GM12872 (cell line): ENCODE measurements around the gene SC5D.

Experiments
- TF ChIP-seq, protein P1 (sequence below): IDR thresholded peaks from 3 replicates; pipeline ENCODE4 v1.5.1; 2011; ENCODE audit warnings: low read depth, mild to moderate bottlenecking, low read length, moderate library complexity; ENCODE audit not compliant: insufficient read depth

The SC5D gene

DNA sequence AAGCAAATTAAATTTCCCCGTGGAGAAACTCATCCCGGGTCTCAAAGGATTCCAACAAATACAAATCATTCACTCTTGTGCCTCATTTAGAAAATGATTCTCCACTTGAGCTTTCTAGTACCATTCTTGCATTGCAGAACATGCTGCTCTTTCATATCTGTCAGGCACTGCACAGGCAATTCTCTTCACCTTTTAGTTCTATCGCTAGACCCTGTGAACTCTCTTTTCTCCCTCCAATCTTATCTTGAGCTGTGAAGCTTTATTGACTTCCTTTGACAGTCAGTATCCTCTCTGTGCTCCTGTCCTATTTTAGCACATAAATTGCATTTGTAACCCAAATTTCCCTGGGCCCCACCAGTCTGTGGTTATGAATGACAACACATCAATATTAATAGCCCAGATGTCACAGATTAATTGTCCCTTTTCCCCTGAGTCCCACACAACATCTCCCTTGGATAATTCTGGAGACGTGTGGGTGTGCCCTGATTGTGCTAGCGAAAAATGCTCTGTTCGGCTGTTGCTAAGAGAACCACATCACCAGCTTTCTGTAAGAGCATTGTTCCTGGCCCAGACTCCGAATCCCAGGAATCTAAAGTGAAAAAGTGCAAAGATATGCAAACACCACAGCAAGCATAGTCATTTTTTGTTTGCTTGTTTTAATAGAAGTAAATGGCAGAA is 22.4 kb upstream of the SC5D start:
- TF ChIP-seq, protein P1, sequence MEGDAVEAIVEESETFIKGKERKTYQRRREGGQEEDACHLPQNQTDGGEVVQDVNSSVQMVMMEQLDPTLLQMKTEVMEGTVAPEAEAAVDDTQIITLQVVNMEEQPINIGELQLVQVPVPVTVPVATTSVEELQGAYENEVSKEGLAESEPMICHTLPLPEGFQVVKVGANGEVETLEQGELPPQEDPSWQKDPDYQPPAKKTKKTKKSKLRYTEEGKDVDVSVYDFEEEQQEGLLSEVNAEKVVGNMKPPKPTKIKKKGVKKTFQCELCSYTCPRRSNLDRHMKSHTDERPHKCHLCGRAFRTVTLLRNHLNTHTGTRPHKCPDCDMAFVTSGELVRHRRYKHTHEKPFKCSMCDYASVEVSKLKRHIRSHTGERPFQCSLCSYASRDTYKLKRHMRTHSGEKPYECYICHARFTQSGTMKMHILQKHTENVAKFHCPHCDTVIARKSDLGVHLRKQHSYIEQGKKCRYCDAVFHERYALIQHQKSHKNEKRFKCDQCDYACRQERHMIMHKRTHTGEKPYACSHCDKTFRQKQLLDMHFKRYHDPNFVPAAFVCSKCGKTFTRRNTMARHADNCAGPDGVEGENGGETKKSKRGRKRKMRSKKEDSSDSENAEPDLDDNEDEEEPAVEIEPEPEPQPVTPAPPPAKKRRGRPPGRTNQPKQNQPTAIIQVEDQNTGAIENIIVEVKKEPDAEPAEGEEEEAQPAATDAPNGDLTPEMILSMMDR, result no peak

DNA sequence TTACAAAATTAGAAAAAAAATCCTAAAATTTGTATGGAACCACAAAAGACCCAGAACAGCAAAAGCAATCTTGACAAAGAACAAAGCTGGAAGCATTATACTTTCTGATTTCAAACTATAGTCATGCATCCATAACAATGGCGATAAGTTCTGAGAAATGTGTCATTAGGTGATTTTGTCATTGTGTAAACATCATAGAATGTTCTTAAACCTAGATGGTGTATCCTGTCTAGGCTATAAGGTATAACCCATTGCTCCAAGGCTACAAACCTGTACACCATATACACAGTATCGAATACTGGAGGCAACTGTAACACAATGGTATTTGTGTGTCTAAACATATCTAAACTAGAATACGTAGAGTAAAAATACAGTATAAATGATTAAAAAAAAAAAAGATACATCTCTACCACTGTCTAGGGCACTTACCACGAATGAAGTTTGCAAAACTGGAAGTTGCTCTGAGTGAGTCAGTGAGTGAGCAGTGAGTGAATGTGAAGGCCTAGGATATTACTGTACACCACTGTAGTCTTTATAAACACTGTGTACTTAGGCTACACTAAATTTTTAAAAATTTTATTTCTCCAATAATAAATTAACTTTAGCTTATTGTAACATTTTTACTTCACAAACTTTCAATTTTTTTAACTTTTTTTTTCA is 18.1 kb upstream of the SC5D start:
- TF ChIP-seq, protein P1, result no peak

DNA sequence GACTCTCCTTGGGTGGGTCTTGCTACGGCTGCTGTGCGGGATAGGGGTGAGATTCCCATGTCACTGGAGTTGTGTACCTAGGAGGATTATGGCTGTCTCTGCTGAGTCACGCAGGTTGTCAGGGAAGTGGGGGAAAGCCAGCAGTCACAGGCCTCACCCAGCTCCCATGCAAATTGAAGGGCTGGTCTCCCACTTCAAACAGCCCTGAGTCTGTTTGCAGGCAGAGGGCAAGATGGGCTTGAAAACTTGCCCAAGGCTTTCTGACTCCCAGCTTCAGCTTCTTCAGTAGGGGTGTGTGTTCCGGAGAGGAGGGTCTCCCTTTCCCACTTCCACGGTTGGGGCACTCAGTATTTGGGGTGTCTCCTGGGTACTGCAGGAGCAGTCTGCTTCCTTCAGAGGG is 10.9 kb upstream of the SC5D start:
- TF ChIP-seq, protein P1, result no peak

DNA sequence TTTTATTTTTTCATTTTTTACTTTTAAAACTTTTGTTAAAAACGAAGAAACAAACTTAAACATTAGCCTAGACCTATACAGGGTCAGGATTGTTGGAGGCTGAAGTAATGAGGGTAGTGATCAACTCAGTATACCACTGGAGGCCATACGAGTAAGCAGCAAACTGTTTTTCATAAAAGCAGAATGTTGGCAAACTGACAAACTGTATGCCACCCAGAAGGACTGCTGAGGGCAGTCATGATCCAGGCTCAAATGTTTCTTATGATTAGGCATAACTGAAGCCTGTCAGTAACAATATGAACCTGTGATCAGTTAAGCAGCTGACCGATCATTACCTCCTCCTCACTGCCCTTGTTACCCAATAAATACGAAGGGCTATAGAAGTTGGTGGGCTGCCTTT is 10.2 kb upstream of the SC5D start:
- TF ChIP-seq, protein P1, result no peak

DNA sequence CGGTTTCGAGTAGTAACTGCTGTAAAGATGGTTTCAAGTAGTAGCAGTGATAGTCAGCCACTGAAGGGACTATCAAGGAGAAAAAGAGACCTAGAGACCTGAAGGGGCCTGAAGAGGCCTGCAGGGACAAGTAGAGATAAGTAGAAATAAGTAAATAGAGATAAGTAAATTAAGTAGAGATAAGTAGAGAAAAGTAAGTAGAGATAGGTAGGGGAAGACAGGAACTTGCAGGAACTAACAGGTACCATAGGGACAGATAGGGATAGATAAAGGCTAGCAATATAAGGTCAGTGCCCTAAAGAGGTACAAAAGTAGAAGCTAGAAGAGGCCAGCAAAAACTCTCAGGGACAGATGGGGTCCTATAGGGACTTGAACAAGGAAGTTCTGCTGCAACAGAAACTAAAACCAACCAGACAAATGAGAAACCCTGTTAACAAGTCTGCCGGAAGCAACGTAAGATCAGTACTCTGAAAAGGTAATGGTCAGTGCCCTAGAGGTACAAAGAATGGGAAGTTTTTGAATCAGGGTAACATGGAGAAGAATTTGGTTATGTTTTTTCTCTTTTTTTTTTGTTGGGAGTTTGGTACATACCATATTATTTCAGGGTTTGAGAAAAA is 9.6 kb upstream of the SC5D start:
- TF ChIP-seq, protein P1, result no peak

DNA sequence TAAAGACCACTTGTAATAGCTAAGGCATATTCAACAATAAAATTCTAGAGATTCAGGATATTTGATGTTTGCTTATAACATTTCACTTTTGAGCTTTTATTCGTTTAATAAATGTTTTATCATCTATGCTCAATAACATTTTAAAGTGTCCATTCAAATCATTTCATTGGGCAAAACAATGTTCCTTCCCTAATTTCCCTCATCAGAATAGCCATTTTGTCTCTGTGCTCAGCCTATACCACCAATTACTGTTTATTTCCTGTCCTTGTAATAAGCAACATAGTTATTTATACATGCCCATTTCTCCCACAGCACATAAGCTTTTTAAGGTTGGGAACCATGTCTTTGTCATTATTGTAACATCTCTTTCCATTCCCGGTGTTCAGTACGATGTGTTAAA is 1.3 kb upstream of the SC5D start:
- TF ChIP-seq, protein P1, result no peak

DNA sequence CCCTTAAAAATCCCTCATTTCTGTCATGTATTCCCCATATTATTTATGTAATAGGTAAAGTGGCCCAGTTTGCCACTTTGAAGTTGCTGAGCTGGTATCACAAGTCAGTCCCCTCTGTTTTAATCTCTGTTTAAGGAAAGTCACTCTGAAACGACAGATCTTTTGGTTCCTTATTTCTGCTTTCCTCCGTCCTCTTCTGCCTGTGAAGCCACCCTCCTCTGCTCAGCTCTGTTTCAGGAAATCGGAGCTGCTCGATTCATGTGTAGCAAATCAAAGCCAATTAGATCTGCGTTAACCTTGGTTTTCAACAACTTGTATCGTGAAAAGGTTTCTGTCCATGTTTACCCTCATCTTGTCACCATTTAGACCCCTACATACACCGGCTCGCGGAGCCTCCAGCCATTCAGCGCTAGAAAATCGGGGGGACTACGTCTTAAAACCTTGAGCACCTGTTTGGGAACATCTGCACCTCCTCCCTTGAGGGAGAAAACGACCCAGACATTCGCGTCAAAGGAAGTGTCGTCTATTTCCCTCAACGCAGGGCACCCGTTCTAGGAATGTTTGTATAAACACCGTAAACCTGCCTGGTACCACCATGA is 576 bp upstream of the SC5D start:
- TF ChIP-seq, protein P1, result no peak
